K562 (cell line): ENCODE data around the gene COL25A1. TPM values are rescaled to one million over a fixed set of nuclear protein-coding genes. Genes with fewer than 3 reads are reported as not detected.

Experiments used
- ATAC-seq: fragments of 200-7000 bp; cut with Tn5 transposase; 3 replicates; pipeline ENCODE4 v1.9.1; 2020; ENCODE audit warnings: moderate library complexity
- BruUV-seq: library from RNA; stranded (reverse); fragments of 400-500 nt; replicated peaks from 2 replicates; lab custom pipeline; 2021; lab: Mats Ljungman, UMichigan
- CTCF ChIA-PET: fragments of 300-600 bp; formaldehyde crosslinking; extraction: SDS; loops from one replicate; lab custom pipeline; 2021; ENCODE audit warnings: low intra/inter-chr PET ratio; lab: Yijun Ruan, JAX
- POLR2A ChIA-PET: fragments of 300-600, 350-650 bp; sonication (Branson Sonifier 250); formaldehyde crosslinking; extraction: SDS; loops from one replicate; lab custom pipeline; 2021; ENCODE audit warnings: antibody characterized with exemption, inconsistent platforms; lab: Yijun Ruan, JAX
- DNase-seq, 4 experiments: peaks; one replicate each; pipeline versions ENCODE4 v3.0.0 to v3.0.0-alpha.2; 2011 to 2018; ENCODE audit warnings: low spot score in 3 of 4, mixed read lengths in 3 of 4; ENCODE audit errors: extremely low read depth in 1 of 4
- FAIRE-seq: peaks from 2 replicates; lab custom pipeline; 2011; peaks lifted over from hg19 to GRCh38; lab: Jason Lieb, UNC
- H2AFZ ChIP-seq: 2 replicates; pipeline ENCODE4 v1.6.0; 2011; ENCODE audit warnings: low read depth, low read length, control low read depth, inconsistent platforms
- H3K27ac ChIP-seq: fragments of 200-600 bp; 3 replicates; pipeline ENCODE4 v1.8.0; 2011; ENCODE audit warnings: low read depth, mild to moderate bottlenecking, control low read depth, inconsistent platforms, low read length, moderate library complexity, mixed read lengths; ENCODE audit errors: extremely low read depth
- H3K27me3 ChIP-seq, 2 experiments: fragments of 300-600 bp in 1 of 2; 2 replicates in 1 of 2; 3 replicates in 1 of 2; pipeline versions ENCODE4 v1.6.0 to v1.8.0; 2011; ENCODE audit warnings: inconsistent platforms in 2 of 2, low read length in 2 of 2, mild to moderate bottlenecking in 1 of 2, mixed read lengths in 1 of 2, moderate library complexity in 1 of 2; ENCODE audit not compliant: control insufficient read depth in 2 of 2, insufficient read depth in 2 of 2
- H3K36me3 ChIP-seq: fragments of 300-600 bp; 3 replicates; pipeline ENCODE4 v1.8.0; 2011; ENCODE audit warnings: mild to moderate bottlenecking, low read length, inconsistent platforms; ENCODE audit not compliant: control insufficient read depth, insufficient read depth
- H3K4me1 ChIP-seq, 2 experiments: fragments of 200-600 bp in 1 of 2; replicated peaks in 1 of 2; 2 replicates in 1 of 2; 3 replicates in 1 of 2; pipeline versions ENCODE4 v1.5.1 to v1.8.0; 2011; ENCODE audit warnings: inconsistent platforms in 2 of 2, low read length in 2 of 2, mild to moderate bottlenecking in 1 of 2, mixed read lengths in 1 of 2, moderate library complexity in 1 of 2; ENCODE audit not compliant: control insufficient read depth in 2 of 2, insufficient read depth in 2 of 2
- H3K4me2 ChIP-seq: 2 replicates; pipeline ENCODE4 v1.6.1; 2011; ENCODE audit warnings: low read length, control low read depth, inconsistent platforms, mixed read lengths; ENCODE audit not compliant: insufficient read depth
- H3K4me3 ChIP-seq: fragments of 200-600 bp; sonication (generic), shearing (Covaris generic); 2 replicates; pipeline ENCODE4 v1.5.1; 2016; ENCODE audit warnings: control low read depth, inconsistent platforms
- H3K79me2 ChIP-seq: fragments of 200-600 bp; 3 replicates; pipeline ENCODE4 v1.8.0; 2011; ENCODE audit warnings: low read length, inconsistent platforms; ENCODE audit not compliant: control insufficient read depth, insufficient read depth
- H3K9ac ChIP-seq, 2 experiments: 2 replicates each; pipeline versions ENCODE4 v1.6.0 to v1.6.1; 2011; ENCODE audit warnings: low read depth in 2 of 2, low read length in 2 of 2, control low read depth in 1 of 2, inconsistent platforms in 1 of 2, mild to moderate bottlenecking in 1 of 2, mixed read lengths in 1 of 2; ENCODE audit not compliant: insufficient read depth in 1 of 2
- H3K9me1 ChIP-seq: one replicate; pipeline ENCODE4 v1.6.0; 2011; ENCODE audit warnings: inconsistent platforms, mild to moderate bottlenecking, low read length, moderate library complexity; ENCODE audit not compliant: control insufficient read depth, insufficient read depth
- H3K9me3 ChIP-seq: replicated peaks from 2 replicates; pipeline ENCODE4 v1.5.1; 2011; ENCODE audit warnings: low read depth, low read length, inconsistent platforms; ENCODE audit not compliant: control insufficient read depth, insufficient read depth
- H4K20me1 ChIP-seq: replicated peaks from 2 replicates; pipeline ENCODE4 v1.6.1; 2011; ENCODE audit warnings: low read length, inconsistent platforms, mixed read lengths; ENCODE audit not compliant: control insufficient read depth, insufficient read depth
- AFF1 ChIP-seq, 2 experiments: fragments of 450-650 bp; IDR thresholded peaks; 2 replicates each; pipeline ENCODE4 v1.6.1; 2018; ENCODE audit warnings: mild to moderate bottlenecking in 2 of 2, low read depth in 1 of 2; ENCODE audit not compliant: partially characterized antibody in 2 of 2
- TRIM25 ChIP-seq: fragments of 450-650 bp; IDR thresholded peaks from 2 replicates; pipeline ENCODE4 v1.7.0; 2016; ENCODE audit warnings: borderline replicate concordance
- ZNF282 ChIP-seq: sonication (generic); formaldehyde crosslinking; IDR thresholded peaks from 2 replicates; pipeline ENCODE4 v1.8.1; 2023; ENCODE audit warnings: missing genetic modification reagents
- WGBS: fragments of 100-300 bp; shearing (Covaris generic); methylation state at CpG from one replicate; pipeline ENCODE4 v1.1.6; 2016; ENCODE audit warnings: low coverage, mixed read lengths; ENCODE audit not compliant: insufficient coverage; ENCODE audit errors: missing lambda C conversion rate; 5-methylcytosine and 5-hydroxymethylcytosine counted together
- in situ Hi-C: fragments of 300-500 bp; cut with MboI; formaldehyde crosslinking; loops from 4 replicates; pipeline ENCODE4 v1.15.0; 2018; ENCODE audit warnings: inconsistent platforms, mixed read lengths
- intact Hi-C: fragments of 100-400 bp; cut with micrococcal nuclease; formaldehyde crosslinking; loops from 2 replicates; pipeline ENCODE4 v1.14.2; 2022
- polyA plus RNA-seq, 8 experiments: library from polyadenylated mRNA; depleted of rRNA in 4 of 8; stranded (reverse) in 5 of 8; unstranded in 3 of 8; fragments of >200 nt; fragmentation: Nextera tagmentation in 2 of 8; fragmentation: Illumina TruSeq in 1 of 8; extraction: Ambion mirVana in 2 of 8; extraction: Trizol in 1 of 8; gene quantifications; 2 replicates each; pipeline versions ENCODE4 v1.2.1 to v1.2.3, GENCODE V29; 2011 to 2014; ENCODE audit warnings: inconsistent platforms in 1 of 8, missing spikeins in 1 of 8
- total RNA-seq, 7 experiments: library from RNA; depleted of rRNA in 6 of 7; stranded (reverse); fragments of >200 nt in 6 of 7; fragmentation: Illumina TruSeq in 2 of 7; extraction: Trizol in 2 of 7; gene quantifications; 2 replicates each; pipeline versions ENCODE4 v1.2.1 to v1.2.3, GENCODE V29; 2011 to 2021; ENCODE audit warnings: low replicate concordance in 1 of 7

The COL25A1 gene
- total and polyA plus RNA-seq, 9 of the 15 experiments (the other 6 are each of a cell fraction or from before 2014, with no cell fraction given), result 0.03 to 0.62 (median 0.27) TPM

- no peaks in the 10 kb centered on the region for H4K20me1 ChIP-seq
- DNase-seq, result no peak
- POLR2A ChIA-PET, result interaction anchor here (1.0 kb wide), 1 partner anchor 460 kb away, joined by 3 read pairs; no protein-coding TSS in a partner anchor
- no peaks in the 10 kb centered on the region for H3K9me1 ChIP-seq
- no peak for FAIRE-seq
- no peak overlapping the region for H3K4me2 ChIP-seq
- ATAC-seq, result no peak
- CTCF ChIA-PET, result no interaction called here
- 21% methylated on average over 2 of the region's 2 CpGs for WGBS
- in situ Hi-C loops, result loop anchor here (25.0 kb wide), 1 partner anchor 482 kb away; no protein-coding TSS in a partner anchor
- H3K27me3 ChIP-seq, result no peaks in the 10 kb centered on the region
- BruUV-seq, result no TSS peak
- intact Hi-C loops, result no loop called here
- no peak overlapping the region for H3K27ac ChIP-seq
- H3K9ac ChIP-seq, result no peak overlapping the region
- H3K4me1 ChIP-seq, result no peaks in the 10 kb centered on the region
- H3K36me3 ChIP-seq, result no peaks in the 10 kb centered on the region
- no peak for TF ChIP-seq AFF1 (IDR thresholded peaks at IDR 0.05; ENCODE audit: low read depth in 1 of 2, partially characterized antibody in 2 of 2)
- TF ChIP-seq TRIM25, result no peak
- no peak for TF ChIP-seq ZNF282
- no peak overlapping the region for H3K4me3 ChIP-seq
- peaks cover 3% of the 10 kb centered on the region; the same call in 1 of the 2 replicates for H3K9me3 ChIP-seq
- H2AFZ ChIP-seq, result no peak overlapping the region
- no peaks in the 10 kb centered on the region for H3K79me2 ChIP-seq
Observed at GRCh38 chr4:109319684-109320083, 17.2 kb upstream of the COL25A1 start.
